Vagina (tissue), 2 donors: ENCODE data around the gene MFNG.

Experiments
- CTCF ChIP-seq, 3 experiments: fragments of 450-650 bp in 2 of 3; fragments of 200-600 bp in 1 of 3; sonication (generic) in 1 of 3; IDR thresholded peaks; one replicate each; pipeline ENCODE4 v1.5.1; 2017 to 2019; ENCODE audit warnings: antibody characterized with exemption in 3 of 3, mild to moderate bottlenecking in 2 of 3, moderate library complexity in 2 of 3
- POLR2A ChIP-seq, 2 donors: fragments of 450-650 bp; IDR thresholded peaks; one replicate each; pipeline ENCODE4 v1.6.1; 2017; ENCODE audit warnings: antibody characterized with exemption in 2 of 2, mild to moderate bottlenecking in 2 of 2, moderate library complexity in 2 of 2
- POLR2AphosphoS5 ChIP-seq, 2 donors: sonication (generic); formaldehyde crosslinking; IDR thresholded peaks; one replicate each; pipeline ENCODE4 v1.9.0; 2017; ENCODE audit warnings: antibody characterized with exemption in 2 of 2, mild to moderate bottlenecking in 2 of 2, low read depth in 1 of 2; ENCODE audit not compliant: insufficient read depth in 1 of 2

- TF ChIP-seq CTCF (IDR thresholded peaks at IDR 0.05) (peak in 1 of 3 experiments; percentile 24), POLR2A (IDR thresholded peaks at IDR 0.05) (no peak), POLR2AphosphoS5 (IDR thresholded peaks at IDR 0.05; ENCODE audit: insufficient read depth in 1 of 2, low read depth in 1 of 2) (no peak)
Observed at GRCh38 chr22:37428649-37429586, 57.3 kb downstream of the MFNG start.
